H9 (cell line): ENCODE data around the gene C12orf57. TPM values are rescaled to one million over a fixed set of nuclear protein-coding genes. Genes with fewer than 3 reads are reported as not detected.
A peak's percentile ranks its signal among the peaks of the same experiment; 100 is the strongest.

Experiments
- DNase-seq: peaks from one replicate; pipeline ENCODE4 v3.0.0-alpha.2; 2017
- H2AFZ ChIP-seq: one replicate; pipeline ENCODE4 v1.6.1; 2013; ENCODE audit warnings: mild to moderate bottlenecking, low read length, control low read depth, moderate library complexity
- H2AK5ac ChIP-seq: 2 replicates; pipeline ENCODE4 v1.6.1; 2013; ENCODE audit warnings: low read length, control low read depth, mixed read lengths; ENCODE audit not compliant: insufficient read length
- H2BK120ac ChIP-seq: one replicate; pipeline ENCODE4 v1.6.1; 2013; ENCODE audit warnings: low read depth, mild to moderate bottlenecking, low read length, control low read depth, inconsistent platforms; ENCODE audit not compliant: poor library complexity, severe bottlenecking
- H2BK12ac ChIP-seq: 2 replicates; pipeline ENCODE4 v1.6.1; 2013; ENCODE audit warnings: low read length, control low read depth, mixed read lengths, low read depth; ENCODE audit not compliant: insufficient read length
- H2BK15ac ChIP-seq: 2 replicates; pipeline ENCODE4 v1.6.1; 2013; ENCODE audit warnings: low read depth, low read length, control low read depth
- H2BK20ac ChIP-seq: one replicate; pipeline ENCODE4 v1.6.1; 2013; ENCODE audit warnings: low read depth, mild to moderate bottlenecking, low read length, control low read depth, inconsistent platforms; ENCODE audit not compliant: poor library complexity, severe bottlenecking
- H2BK5ac ChIP-seq: 2 replicates; pipeline ENCODE4 v1.6.1; 2013; ENCODE audit warnings: low read length, control low read depth, mixed read lengths; ENCODE audit not compliant: insufficient read length
- H3K14ac ChIP-seq: 2 replicates; pipeline ENCODE4 v1.6.1; 2013; ENCODE audit warnings: low read length, control low read depth; ENCODE audit not compliant: insufficient read depth
- H3K18ac ChIP-seq: 2 replicates; pipeline ENCODE4 v1.6.1; 2013; ENCODE audit warnings: low read depth, mild to moderate bottlenecking, mixed read lengths, low read length, control low read depth; ENCODE audit not compliant: insufficient read length
- H3K23ac ChIP-seq: 2 replicates; pipeline ENCODE4 v1.6.1; 2013; ENCODE audit warnings: low read length, control low read depth, mixed read lengths, low read depth; ENCODE audit not compliant: insufficient read length
- H3K23me2 ChIP-seq: 2 replicates; pipeline ENCODE4 v1.6.1; 2013; ENCODE audit warnings: low read depth, mild to moderate bottlenecking, mixed read lengths, low read length, control low read depth; ENCODE audit not compliant: insufficient read length, poor library complexity, severe bottlenecking
- H3K27ac ChIP-seq: 2 replicates; pipeline ENCODE4 v1.5.1; 2013; ENCODE audit warnings: low read length, control low read depth, mixed read lengths, low read depth; ENCODE audit not compliant: insufficient read length
- H3K27me3 ChIP-seq: 2 replicates; pipeline ENCODE4 v1.6.1; 2013; ENCODE audit warnings: low read length, control low read depth, inconsistent platforms; ENCODE audit not compliant: insufficient read depth
- H3K4ac ChIP-seq: 2 replicates; pipeline ENCODE4 v1.6.1; 2013; ENCODE audit warnings: low read depth, mild to moderate bottlenecking, control low read depth, inconsistent platforms, low read length, moderate library complexity
- H3K4me1 ChIP-seq: 2 replicates; pipeline ENCODE4 v1.6.1; 2013; ENCODE audit warnings: low read length, control low read depth, inconsistent platforms; ENCODE audit not compliant: insufficient read depth
- H3K4me2 ChIP-seq: 2 replicates; pipeline ENCODE4 v1.6.1; 2013; ENCODE audit warnings: low read length, control low read depth, mixed read lengths; ENCODE audit not compliant: insufficient read length, insufficient read depth
- H3K56ac ChIP-seq: 2 replicates; pipeline ENCODE4 v1.6.1; 2013; ENCODE audit warnings: low read depth, mild to moderate bottlenecking, mixed read lengths, low read length, control low read depth; ENCODE audit not compliant: insufficient read length
- H3K79me1 ChIP-seq: 2 replicates; pipeline ENCODE4 v1.6.1; 2013; ENCODE audit warnings: low read depth, mild to moderate bottlenecking, moderate library complexity, low read length, control low read depth, inconsistent platforms; ENCODE audit not compliant: insufficient read depth, poor library complexity, severe bottlenecking
- H3K79me2 ChIP-seq: 2 replicates; pipeline ENCODE4 v1.6.1; 2013; ENCODE audit warnings: low read length, control low read depth, inconsistent platforms; ENCODE audit not compliant: insufficient read depth
- H3K9ac ChIP-seq: 2 replicates; pipeline ENCODE4 v1.6.1; 2013; ENCODE audit warnings: low read length, control low read depth, mixed read lengths; ENCODE audit not compliant: insufficient read length; ENCODE audit errors: extremely low read depth
- H3K9me3 ChIP-seq: one replicate; pipeline ENCODE4 v1.6.1; 2013; ENCODE audit warnings: low read depth, low read length, inconsistent platforms; ENCODE audit not compliant: control insufficient read depth
- H3T11ph ChIP-seq: one replicate; pipeline ENCODE4 v1.6.1; 2013; ENCODE audit warnings: mild to moderate bottlenecking, low read length, control low read depth, inconsistent platforms
- H4K20me1 ChIP-seq: one replicate; pipeline ENCODE4 v1.6.1; 2013; ENCODE audit not compliant: control insufficient read depth, insufficient read length, insufficient read depth
- H4K5ac ChIP-seq: 2 replicates; pipeline ENCODE4 v1.6.1; 2013; ENCODE audit warnings: low read depth, mild to moderate bottlenecking, mixed read lengths, low read length, control low read depth; ENCODE audit not compliant: insufficient read length
- H4K8ac ChIP-seq: replicated peaks from 2 replicates; pipeline ENCODE4 v1.6.1; 2013; ENCODE audit warnings: low read length, control low read depth, mixed read lengths, low read depth; ENCODE audit not compliant: insufficient read length
- H4K91ac ChIP-seq: 2 replicates; pipeline ENCODE4 v1.6.1; 2013; ENCODE audit warnings: low read depth, mild to moderate bottlenecking, moderate library complexity, mixed read lengths, low read length, control low read depth; ENCODE audit not compliant: insufficient read length
- H3K27ac Mint-ChIP-seq, 3 experiments: 2 replicates in 2 of 3; 3 replicates in 1 of 3; pipeline ENCODE4 v1.8.0; 2020 to 2021; ENCODE audit warnings: mixed read lengths in 3 of 3, mild to moderate bottlenecking in 1 of 3, moderate library complexity in 1 of 3
- H3K27me3 Mint-ChIP-seq: 2 replicates; pipeline ENCODE4 v1.8.0; 2021; ENCODE audit warnings: low read depth, mild to moderate bottlenecking, moderate library complexity, mixed read lengths
- H3K36me3 Mint-ChIP-seq, 3 experiments: 2 replicates in 2 of 3; 3 replicates in 1 of 3; pipeline ENCODE4 v1.8.0; 2020 to 2021; ENCODE audit warnings: low read depth in 3 of 3, mixed read lengths in 3 of 3; ENCODE audit not compliant: insufficient read depth in 1 of 3
- H3K4me1 Mint-ChIP-seq, 2 experiments: 2 replicates each; pipeline ENCODE4 v1.8.0; 2020; ENCODE audit warnings: mixed read lengths in 2 of 2
- H3K4me3 Mint-ChIP-seq, 2 experiments: 2 replicates in 1 of 2; 3 replicates in 1 of 2; pipeline ENCODE4 v1.8.0; 2020 to 2021; ENCODE audit warnings: mild to moderate bottlenecking in 2 of 2, mixed read lengths in 2 of 2, moderate library complexity in 1 of 2
- H3K9me3 Mint-ChIP-seq, 2 experiments: 2 replicates in 1 of 2; 3 replicates in 1 of 2; pipeline ENCODE4 v1.8.0; 2020; ENCODE audit warnings: mild to moderate bottlenecking in 2 of 2, mixed read lengths in 2 of 2, moderate library complexity in 1 of 2
- WGBS: extraction: QIAGEN DNeasy Blood & Tissue Kit; methylation state at CpG from one replicate; pipeline ENCODE4 v1.1.7; 2013; ENCODE audit warnings: missing lambda C conversion rate, low lambda C conversion rate, mixed read lengths; ENCODE audit not compliant: insufficient read length; ENCODE audit errors: extremely low coverage; 5-methylcytosine and 5-hydroxymethylcytosine counted together
- total RNA-seq: library from RNA; stranded (reverse); gene quantifications from 2 replicates; pipeline ENCODE4 v1.2.1, GENCODE V29; 2021
- TF ChIP-seq, protein P1 (sequence below): fragments of 200-600 bp; sonication (generic); conservative IDR thresholded peaks from 3 replicates; pipeline ENCODE4 v1.8.0; 2021; ENCODE audit warnings: antibody characterized with exemption, mild to moderate bottlenecking

Gene C12orf57
- total RNA-seq, 1 experiment from 2014 or later: 195 TPM

DNA sequence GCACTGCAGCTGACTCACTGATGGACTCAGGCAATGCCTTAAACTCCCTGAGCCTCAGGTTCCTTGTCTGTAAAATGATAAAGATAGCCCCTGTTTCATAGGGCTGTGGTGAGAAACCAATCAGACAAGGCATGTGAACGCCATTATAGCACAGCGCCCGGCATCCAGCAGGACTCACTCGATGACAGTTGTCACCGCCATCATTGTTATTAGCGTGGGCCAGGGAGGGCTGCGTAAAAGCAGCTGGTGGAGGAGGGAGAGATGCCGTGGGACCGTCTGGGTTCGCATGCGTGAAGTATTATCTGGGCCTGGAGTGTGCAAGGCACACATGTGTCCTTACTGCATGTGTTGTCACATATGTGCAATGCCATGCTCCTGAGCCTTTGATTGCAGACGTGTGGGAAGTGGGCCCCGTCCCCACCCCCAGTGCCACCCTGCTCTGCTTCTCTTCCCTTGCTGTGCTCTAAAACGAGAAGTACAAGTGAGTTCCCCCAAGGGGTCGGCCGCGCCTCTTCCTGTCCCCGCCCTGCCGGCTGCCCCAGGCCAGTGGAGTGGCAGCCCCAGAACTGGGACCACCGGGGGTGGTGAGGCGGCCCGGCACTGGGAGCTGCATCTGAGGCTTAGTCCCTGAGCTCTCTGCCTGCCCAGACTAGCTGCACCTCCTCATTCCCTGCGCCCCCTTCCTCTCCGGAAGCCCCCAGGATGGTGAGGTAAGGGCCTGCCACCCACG, 7.2 kb downstream of the C12orf57 start, which contains the start of gene PTPN6:
Gene PTPN6 (plus strand): TSS at position 546 of the 730 bp plus-strand sequence. CDS start 157 bp downstream, at position 703.
- Histone ChIP-seq H4K20me1 (peaks cover 2% of the 10 kb centered on the region), H4K91ac (no peak within 1 kb of the TSS), H2BK120ac (no peak within 1 kb of the TSS), H3K56ac (no peak within 1 kb of the TSS), H3K18ac (no peak within 1 kb of the TSS), H3K9me3 (no peaks in the 10 kb centered on the region), H3K4me2 (no peak within 1 kb of the TSS), H2BK20ac (no peak within 1 kb of the TSS), H3K14ac (no peak within 1 kb of the TSS; the same call in 1 of the 2 replicates), H3K79me2 (no peaks in the 10 kb centered on the region), H2BK15ac (no peak within 1 kb of the TSS), H2BK12ac (no peak within 1 kb of the TSS), H2AFZ (no peak within 1 kb of the TSS), H3K79me1 (no peaks in the 10 kb centered on the region), H3K4me1 (peaks cover 2% of the 10 kb centered on the region; the same call in 1 of the 2 replicates), H3K4ac (no peak within 1 kb of the TSS), H4K8ac (no peak within 1 kb of the TSS), H2BK5ac (no peak within 1 kb of the TSS), H3K27me3 (no peaks in the 10 kb centered on the region), H3K9ac (no peak within 1 kb of the TSS), H3K23ac (no peak within 1 kb of the TSS), H2AK5ac (no peak within 1 kb of the TSS), H3K23me2 (peaks cover 7% of the 10 kb centered on the region), H3K27ac (no peak within 1 kb of the TSS), H3T11ph (no peak within 1 kb of the TSS), H4K5ac (no peak within 1 kb of the TSS)
- Mint-ChIP-seq H3K9me3 (no peaks in the 10 kb centered on the region), H3K4me3 (peak within 1 kb of the TSS in 1 of 2 experiments; percentile 18; a peak in 1 of 5 replicates), H3K4me1 (peaks cover 23 to 35% of the 10 kb centered on the region in 2 experiments), H3K27me3 (no peaks in the 10 kb centered on the region; the same call in 1 of the 2 replicates), H3K27ac (peak within 1 kb of the TSS in 1 of 3 experiments; percentile 39; a peak in 1 of 7 replicates), H3K36me3 (peaks cover 0 to 5% (median 3%) of the 10 kb centered on the region in 3 experiments; a peak in 3 of 7 replicates)
- DNase-seq: no peak
- TF ChIP-seq, protein P1, sequence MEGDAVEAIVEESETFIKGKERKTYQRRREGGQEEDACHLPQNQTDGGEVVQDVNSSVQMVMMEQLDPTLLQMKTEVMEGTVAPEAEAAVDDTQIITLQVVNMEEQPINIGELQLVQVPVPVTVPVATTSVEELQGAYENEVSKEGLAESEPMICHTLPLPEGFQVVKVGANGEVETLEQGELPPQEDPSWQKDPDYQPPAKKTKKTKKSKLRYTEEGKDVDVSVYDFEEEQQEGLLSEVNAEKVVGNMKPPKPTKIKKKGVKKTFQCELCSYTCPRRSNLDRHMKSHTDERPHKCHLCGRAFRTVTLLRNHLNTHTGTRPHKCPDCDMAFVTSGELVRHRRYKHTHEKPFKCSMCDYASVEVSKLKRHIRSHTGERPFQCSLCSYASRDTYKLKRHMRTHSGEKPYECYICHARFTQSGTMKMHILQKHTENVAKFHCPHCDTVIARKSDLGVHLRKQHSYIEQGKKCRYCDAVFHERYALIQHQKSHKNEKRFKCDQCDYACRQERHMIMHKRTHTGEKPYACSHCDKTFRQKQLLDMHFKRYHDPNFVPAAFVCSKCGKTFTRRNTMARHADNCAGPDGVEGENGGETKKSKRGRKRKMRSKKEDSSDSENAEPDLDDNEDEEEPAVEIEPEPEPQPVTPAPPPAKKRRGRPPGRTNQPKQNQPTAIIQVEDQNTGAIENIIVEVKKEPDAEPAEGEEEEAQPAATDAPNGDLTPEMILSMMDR: no peak
- no CpG with 5 or more reads among the region's 25 CpGs for WGBS
